Breast epithelium (tissue), 3 donors: Measurements from ENCODE around the gene CACNA2D1.

Source experiments
- POLR2A ChIP-seq: fragments of 450-650 bp; IDR thresholded peaks from one replicate; pipeline ENCODE4 v1.6.1; 2016; ENCODE audit warnings: antibody characterized with exemption, mild to moderate bottlenecking, moderate library complexity
- POLR2AphosphoS5 ChIP-seq, 3 donors: sonication (generic); formaldehyde crosslinking; IDR thresholded peaks; one replicate each; pipeline ENCODE4 v1.6.1; 2017; ENCODE audit warnings: antibody characterized with exemption in 3 of 3
- TF ChIP-seq, protein P1 (sequence below), 3 donors: fragments of 450-650 bp; IDR thresholded peaks; one replicate each; pipeline ENCODE4 v1.5.1; 2016 to 2017; ENCODE audit warnings: antibody characterized with exemption in 3 of 3, mild to moderate bottlenecking in 3 of 3, moderate library complexity in 3 of 3

DNA sequence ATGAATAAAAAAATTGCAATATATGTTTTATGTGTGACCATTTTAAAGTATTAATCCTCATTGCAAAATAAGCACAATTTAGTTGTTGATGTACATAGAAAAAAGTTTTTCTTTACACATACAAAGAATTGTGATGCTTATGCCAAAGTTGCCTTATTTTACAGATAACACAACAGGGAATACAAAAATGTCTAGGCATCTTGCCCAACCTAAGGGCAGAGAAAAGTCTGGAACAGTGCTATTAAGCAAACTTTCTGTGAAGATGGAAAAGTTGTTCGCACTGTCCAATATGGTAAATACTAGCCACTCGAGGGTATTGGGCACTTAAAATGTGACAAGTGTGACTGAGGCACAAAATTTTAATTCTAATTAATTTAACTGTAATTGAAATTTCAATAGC lies 483.6 kb downstream of the CACNA2D1 start:
- TF ChIP-seq, protein P1, sequence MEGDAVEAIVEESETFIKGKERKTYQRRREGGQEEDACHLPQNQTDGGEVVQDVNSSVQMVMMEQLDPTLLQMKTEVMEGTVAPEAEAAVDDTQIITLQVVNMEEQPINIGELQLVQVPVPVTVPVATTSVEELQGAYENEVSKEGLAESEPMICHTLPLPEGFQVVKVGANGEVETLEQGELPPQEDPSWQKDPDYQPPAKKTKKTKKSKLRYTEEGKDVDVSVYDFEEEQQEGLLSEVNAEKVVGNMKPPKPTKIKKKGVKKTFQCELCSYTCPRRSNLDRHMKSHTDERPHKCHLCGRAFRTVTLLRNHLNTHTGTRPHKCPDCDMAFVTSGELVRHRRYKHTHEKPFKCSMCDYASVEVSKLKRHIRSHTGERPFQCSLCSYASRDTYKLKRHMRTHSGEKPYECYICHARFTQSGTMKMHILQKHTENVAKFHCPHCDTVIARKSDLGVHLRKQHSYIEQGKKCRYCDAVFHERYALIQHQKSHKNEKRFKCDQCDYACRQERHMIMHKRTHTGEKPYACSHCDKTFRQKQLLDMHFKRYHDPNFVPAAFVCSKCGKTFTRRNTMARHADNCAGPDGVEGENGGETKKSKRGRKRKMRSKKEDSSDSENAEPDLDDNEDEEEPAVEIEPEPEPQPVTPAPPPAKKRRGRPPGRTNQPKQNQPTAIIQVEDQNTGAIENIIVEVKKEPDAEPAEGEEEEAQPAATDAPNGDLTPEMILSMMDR (IDR thresholded peaks at IDR 0.05): no peak
- TF ChIP-seq POLR2A: no peak
- TF ChIP-seq POLR2AphosphoS5 (IDR thresholded peaks at IDR 0.05): no peak
